Measurements from ENCODE around the gene COL13A1.

The COL13A1 gene

GRCh38 chr10:69767793-69768192, 33.9 kb upstream of the COL13A1 start:
- H3K27me3 ChIP-seq (replicated peaks; ENCODE audit: control insufficient read depth, insufficient read depth, low read length), result no peaks in the 10 kb centered on the region; the same call in 1 of the 2 replicates
- no peak overlapping the region for H3K4me3 ChIP-seq (replicated peaks; ENCODE audit: low read depth, low read length)
- DNase-seq (ENCODE audit: extremely low read depth, insufficient read length), result no peak
- H3K36me3 ChIP-seq (ENCODE audit: control insufficient read depth, insufficient read depth, low read length), result no peaks in the 10 kb centered on the region
- TF ChIP-seq CTCF (IDR thresholded peaks at IDR 0.05; ENCODE audit: insufficient read depth, low read length, poor library complexity, severe bottlenecking), result no peak

- no peaks in the 10 kb centered on the region for H3K36me3 ChIP-seq (ENCODE audit: control insufficient read depth, insufficient read depth, low read length)
- no peaks in the 10 kb centered on the region; the same call in 1 of the 2 replicates for H3K27me3 ChIP-seq (replicated peaks; ENCODE audit: control insufficient read depth, insufficient read depth, low read length)
- no peak for TF ChIP-seq CTCF (IDR thresholded peaks at IDR 0.05; ENCODE audit: insufficient read depth, low read length, poor library complexity, severe bottlenecking)
- DNase-seq (ENCODE audit: extremely low read depth, insufficient read length), result no peak
- no peak overlapping the region for H3K4me3 ChIP-seq (replicated peaks; ENCODE audit: low read depth, low read length)
Measured at GRCh38 chr10:69768386-69768785, 33.3 kb upstream of the COL13A1 start.

GRCh38 chr10:69769395-69769992, 32.2 kb upstream of the COL13A1 start:
- Histone ChIP-seq H3K4me3 (replicated peaks; ENCODE audit: low read depth, low read length) (no peak overlapping the region), H3K27me3 (replicated peaks; ENCODE audit: control insufficient read depth, insufficient read depth, low read length) (no peaks in the 10 kb centered on the region; the same call in 1 of the 2 replicates), H3K36me3 (ENCODE audit: control insufficient read depth, insufficient read depth, low read length) (no peaks in the 10 kb centered on the region)
- no peak for DNase-seq (ENCODE audit: extremely low read depth, insufficient read length)
- TF ChIP-seq CTCF (IDR thresholded peaks at IDR 0.05; ENCODE audit: insufficient read depth, low read length, poor library complexity, severe bottlenecking), result no peak

GRCh38 chr10:69772933-69773704, 28.6 kb upstream of the COL13A1 start:
- Histone ChIP-seq H3K4me3 (replicated peaks; ENCODE audit: low read depth, low read length) (no peak overlapping the region), H3K27me3 (replicated peaks; ENCODE audit: control insufficient read depth, insufficient read depth, low read length) (no peaks in the 10 kb centered on the region; the same call in 1 of the 2 replicates), H3K36me3 (ENCODE audit: control insufficient read depth, insufficient read depth, low read length) (no peaks in the 10 kb centered on the region)
- DNase-seq (ENCODE audit: extremely low read depth, insufficient read length), result no peak
- TF ChIP-seq CTCF (IDR thresholded peaks at IDR 0.05; ENCODE audit: insufficient read depth, low read length, poor library complexity, severe bottlenecking), result no peak

- Histone ChIP-seq H3K27me3 (replicated peaks; ENCODE audit: control insufficient read depth, insufficient read depth, low read length) (no peaks in the 10 kb centered on the region; the same call in 1 of the 2 replicates), H3K4me3 (replicated peaks; ENCODE audit: low read depth, low read length) (no peak overlapping the region), H3K36me3 (ENCODE audit: control insufficient read depth, insufficient read depth, low read length) (no peaks in the 10 kb centered on the region)
- DNase-seq (ENCODE audit: extremely low read depth, insufficient read length), result no peak
- no peak for TF ChIP-seq CTCF (IDR thresholded peaks at IDR 0.05; ENCODE audit: insufficient read depth, low read length, poor library complexity, severe bottlenecking)
Measured at GRCh38 chr10:69774596-69774995, 27.1 kb upstream of the COL13A1 start.
